Upper lobe of left lung (tissue), 4 donors: Measurements from ENCODE around the gene CT47C1.
"Not testable (repeated sequence)": the region's sequence is repeated elsewhere in the genome, so short reads cannot be mapped to it uniquely, and the experiment has no call there.

Experiments
- CTCF ChIP-seq, 6 experiments: fragments of 450-650 bp in 4 of 6; fragments of 200-600 bp in 2 of 6; sonication (generic) in 2 of 6; IDR thresholded peaks; one replicate each; pipeline ENCODE4 v1.5.1; 2016 to 2019; ENCODE audit warnings: antibody characterized with exemption in 6 of 6
- POLR2A ChIP-seq, 4 donors: fragments of 450-650 bp; IDR thresholded peaks; one replicate each; pipeline ENCODE4 v1.5.1; 2016 to 2017; ENCODE audit warnings: antibody characterized with exemption in 4 of 4, mild to moderate bottlenecking in 2 of 4

GRCh38 chrX:119026344-119026743 is 46.4 kb upstream of the CT47C1 start:
- TF ChIP-seq CTCF, POLR2A (IDR thresholded peaks at IDR 0.05): not testable (repeated sequence)
